HepG2 (cell line): ENCODE measurements around the gene TAAR1. TPM values are rescaled to one million over a fixed set of nuclear protein-coding genes. Genes with fewer than 3 reads are reported as not detected.

Experiments used
- ATAC-seq: fragments of 200-7000 bp; cut with Tn5 transposase; 3 replicates; pipeline ENCODE4 v1.9.1; 2020; ENCODE audit warnings: mild to moderate bottlenecking, moderate library complexity
- BruUV-seq: library from RNA; stranded (reverse); fragments of 400-500 nt; replicated peaks from 2 replicates; lab custom pipeline; 2021; lab: Mats Ljungman, UMichigan
- CTCF ChIA-PET: fragments of 300-600 bp; formaldehyde crosslinking; extraction: SDS; loops from one replicate; lab custom pipeline; 2021; ENCODE audit warnings: low total read pairs, inconsistent platforms, low intra/inter-chr PET ratio; lab: Yijun Ruan, JAX
- POLR2A ChIA-PET: fragments of 350-600 bp; sonication (Branson Sonifier 250); formaldehyde crosslinking; loops from one replicate; lab custom pipeline; 2020; ENCODE audit warnings: antibody characterized with exemption, inconsistent platforms; lab: Yijun Ruan, JAX
- DNase-seq: peaks from one replicate; pipeline ENCODE4 v3.0.0-alpha.2; 2015; ENCODE audit warnings: low spot score
- FAIRE-seq: peaks from 3 replicates; lab custom pipeline; 2011; peaks lifted over from hg19 to GRCh38; lab: Jason Lieb, UNC
- H2AFZ ChIP-seq: one replicate; pipeline ENCODE4 v1.6.1; 2011; ENCODE audit warnings: low read length, inconsistent platforms
- H3K27ac ChIP-seq: fragments of 300-600 bp; 3 replicates; pipeline ENCODE4 v1.8.0; 2011; ENCODE audit warnings: mixed run types, mild to moderate bottlenecking, mixed read lengths, low read length, inconsistent platforms; ENCODE audit not compliant: insufficient read depth; ENCODE audit errors: extremely low read length
- H3K27me3 ChIP-seq, 2 experiments: fragments of 200-600 bp in 1 of 2; 2 replicates in 1 of 2; 3 replicates in 1 of 2; pipeline versions ENCODE4 v1.6.0 to v1.8.0; 2011; ENCODE audit warnings: low read length in 2 of 2, mild to moderate bottlenecking in 2 of 2, moderate library complexity in 2 of 2, inconsistent platforms in 1 of 2; ENCODE audit not compliant: insufficient read depth in 2 of 2, control insufficient read depth in 1 of 2
- H3K36me3 ChIP-seq, 2 experiments: fragments of 200-600 bp in 1 of 2; replicated peaks in 1 of 2; 2 replicates in 1 of 2; 3 replicates in 1 of 2; pipeline versions ENCODE4 v1.5.1 to v1.8.0; 2011; ENCODE audit warnings: low read length in 2 of 2, inconsistent platforms in 1 of 2; ENCODE audit not compliant: insufficient read depth in 2 of 2, control insufficient read depth in 1 of 2
- H3K4me1 ChIP-seq: 2 replicates; pipeline ENCODE4 v1.5.1; 2012; ENCODE audit warnings: low read length, inconsistent platforms; ENCODE audit not compliant: insufficient read depth
- H3K4me2 ChIP-seq: 2 replicates; pipeline ENCODE4 v1.6.0; 2011; ENCODE audit warnings: low read depth, low read length, inconsistent platforms
- H3K4me3 ChIP-seq, 3 experiments: fragments of 200-600 bp in 1 of 3; sonication (generic), shearing (Covaris generic) in 1 of 3; replicated peaks in 1 of 3; 2 replicates each; pipeline ENCODE4 v1.5.1; 2011 to 2016; ENCODE audit warnings: low read length in 3 of 3, inconsistent platforms in 2 of 3, low read depth in 2 of 3, mild to moderate bottlenecking in 2 of 3, control low read depth in 1 of 3, mixed read lengths in 1 of 3; ENCODE audit not compliant: insufficient read depth in 1 of 3
- H3K79me2 ChIP-seq: one replicate; pipeline ENCODE4 v1.6.1; 2011; ENCODE audit warnings: low read length, inconsistent platforms; ENCODE audit not compliant: insufficient read depth
- H3K9ac ChIP-seq: 2 replicates; pipeline ENCODE4 v1.6.0; 2011; ENCODE audit warnings: mild to moderate bottlenecking, low read depth, low read length, inconsistent platforms; ENCODE audit not compliant: insufficient read depth
- H3K9me3 ChIP-seq: 2 replicates; pipeline ENCODE4 v1.5.1; 2012; ENCODE audit warnings: mild to moderate bottlenecking, low read length
- H4K20me1 ChIP-seq: 2 replicates; pipeline ENCODE4 v1.6.0; 2011; ENCODE audit warnings: inconsistent platforms, mild to moderate bottlenecking, low read length, moderate library complexity; ENCODE audit not compliant: insufficient read depth
- KDM6A ChIP-seq: IDR thresholded peaks from 2 replicates; pipeline ENCODE4 v1.6.1; 2016; ENCODE audit warnings: low read depth
- MZF1 ChIP-seq: sonication (generic); formaldehyde crosslinking; IDR thresholded peaks from 2 replicates; pipeline ENCODE4 v1.8.1; 2023; ENCODE audit warnings: mild to moderate bottlenecking, missing genetic modification reagents, borderline replicate concordance
- NKX3-1 ChIP-seq: sonication (generic); formaldehyde crosslinking; IDR thresholded peaks from 2 replicates; pipeline ENCODE4 v1.5.0; 2020; ENCODE audit warnings: missing genetic modification reagents
- ZFYVE20 ChIP-seq: sonication (generic); formaldehyde crosslinking; IDR thresholded peaks from 2 replicates; pipeline ENCODE4 v1.8.0; 2023; ENCODE audit warnings: low read depth, mild to moderate bottlenecking, moderate library complexity, missing genetic modification reagents, borderline replicate concordance
- ZNF282 ChIP-seq: fragments of 450-650 bp; IDR thresholded peaks from 2 replicates; pipeline ENCODE4 v1.6.1; 2018; ENCODE audit not compliant: partially characterized antibody
- ZNF331 ChIP-seq: sonication (generic); formaldehyde crosslinking; IDR thresholded peaks from 2 replicates; pipeline ENCODE4 v1.4.0; 2020; ENCODE audit warnings: missing genetic modification reagents
- ZNF768 ChIP-seq: sonication (generic); formaldehyde crosslinking; IDR thresholded peaks from 2 replicates; pipeline ENCODE4 v1.4.0; 2020; ENCODE audit warnings: missing genetic modification reagents
- WGBS: methylation state at CpG from one replicate; pipeline ENCODE4 v1.1.6; 2017; ENCODE audit warnings: low lambda C conversion rate; 5-methylcytosine and 5-hydroxymethylcytosine counted together
- in situ Hi-C: cut with HindIII; loops from 2 replicates; pipeline ENCODE4 v1.10.0; 2017; ENCODE audit warnings: low pct_unique_long_range_greater_than_20kb; ENCODE audit not compliant: extremely low pct_ligation_motif_present
- intact Hi-C: fragments of 100-400 bp; cut with micrococcal nuclease; formaldehyde crosslinking; loops from one replicate; pipeline ENCODE4 v1.10.0; 2022; ENCODE audit not compliant: unreplicated experiment
- polyA plus RNA-seq, 8 experiments: library from polyadenylated mRNA; depleted of rRNA in 3 of 8; stranded (reverse) in 7 of 8; unstranded in 1 of 8; fragments of >200 nt; fragmentation: Illumina TruSeq in 4 of 8; extraction: Trizol in 4 of 8; gene quantifications; 2 replicates each; pipeline versions ENCODE4 v1.2.1 to v1.2.3, GENCODE V29; 2011 to 2016; ENCODE audit warnings: low read depth in 4 of 8, missing spikeins in 1 of 8, mixed read lengths in 1 of 8; ENCODE audit not compliant: insufficient read depth in 1 of 8
- total RNA-seq, 5 experiments: library from RNA; depleted of rRNA; stranded (reverse); fragments of >200 nt; fragmentation: Illumina TruSeq; extraction: Trizol; gene quantifications; 2 replicates each; pipeline ENCODE4 v1.2.3, GENCODE V29; 2016; ENCODE audit warnings: low read depth in 1 of 5
- TF ChIP-seq, protein P1 (sequence below): sonication (generic); formaldehyde crosslinking; IDR thresholded peaks from 2 replicates; pipeline ENCODE4 v1.5.0; 2020; ENCODE audit warnings: mild to moderate bottlenecking, missing genetic modification reagents, borderline replicate concordance
- TF ChIP-seq, protein P2 (sequence below): sonication (generic); formaldehyde crosslinking; conservative IDR thresholded peaks from 2 replicates; pipeline ENCODE4 v1.8.0; 2022; ENCODE audit warnings: missing genetic modification reagents

Gene TAAR1
- total and polyA plus RNA-seq, 2 of the 13 experiments (the other 11 are each of a cell fraction or from before 2014, with no cell fraction given): not detected

DNA sequence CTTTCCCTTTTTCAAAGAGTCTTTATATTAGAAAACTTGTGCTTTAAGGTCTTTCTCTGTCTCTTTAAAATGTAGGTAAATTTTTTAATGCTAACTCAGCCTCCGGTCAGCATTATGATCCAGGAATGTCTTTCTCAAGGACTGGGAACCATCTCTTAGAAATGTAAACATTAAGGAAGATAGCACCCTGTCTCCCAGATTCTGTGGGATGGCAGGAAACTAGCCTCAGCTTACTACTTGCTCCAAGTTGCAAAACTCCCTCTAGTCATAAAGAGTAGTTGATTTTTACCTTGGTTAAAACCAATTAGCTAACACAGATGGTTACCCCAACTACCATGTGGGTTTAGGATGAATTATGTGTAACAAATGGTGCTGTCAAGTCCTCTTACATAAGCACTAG is 4.7 kb upstream of the TAAR1 start:
- Histone ChIP-seq H3K27ac (no peak overlapping the region), H3K4me2 (no peak overlapping the region), H3K27me3 (no peaks in the 10 kb centered on the region; a peak in 1 of 5 replicates), H3K4me3 (no peak overlapping the region), H3K79me2 (no peaks in the 10 kb centered on the region), H3K9ac (no peak overlapping the region), H4K20me1 (no peaks in the 10 kb centered on the region), H3K9me3 (no peaks in the 10 kb centered on the region), H3K36me3 (no peaks in the 10 kb centered on the region), H2AFZ (no peak overlapping the region), H3K4me1 (no peaks in the 10 kb centered on the region)
- DNase-seq (no peak), FAIRE-seq (no peak), ATAC-seq (no peak)
- intact Hi-C loops (no loop called here), in situ Hi-C loops (no loop called here)
- ChIA-PET CTCF (no interaction called here), POLR2A (no interaction called here)
- TF ChIP-seq ZNF331 (CRISPR knock-in tag) (no peak), ZNF282 (no peak), ZFYVE20 (no peak), NKX3-1 (CRISPR knock-in tag) (no peak), KDM6A (no peak), MZF1 (CRISPR knock-in tag) (no peak), ZNF768 (CRISPR knock-in tag) (no peak)
- TF ChIP-seq, protein P1, sequence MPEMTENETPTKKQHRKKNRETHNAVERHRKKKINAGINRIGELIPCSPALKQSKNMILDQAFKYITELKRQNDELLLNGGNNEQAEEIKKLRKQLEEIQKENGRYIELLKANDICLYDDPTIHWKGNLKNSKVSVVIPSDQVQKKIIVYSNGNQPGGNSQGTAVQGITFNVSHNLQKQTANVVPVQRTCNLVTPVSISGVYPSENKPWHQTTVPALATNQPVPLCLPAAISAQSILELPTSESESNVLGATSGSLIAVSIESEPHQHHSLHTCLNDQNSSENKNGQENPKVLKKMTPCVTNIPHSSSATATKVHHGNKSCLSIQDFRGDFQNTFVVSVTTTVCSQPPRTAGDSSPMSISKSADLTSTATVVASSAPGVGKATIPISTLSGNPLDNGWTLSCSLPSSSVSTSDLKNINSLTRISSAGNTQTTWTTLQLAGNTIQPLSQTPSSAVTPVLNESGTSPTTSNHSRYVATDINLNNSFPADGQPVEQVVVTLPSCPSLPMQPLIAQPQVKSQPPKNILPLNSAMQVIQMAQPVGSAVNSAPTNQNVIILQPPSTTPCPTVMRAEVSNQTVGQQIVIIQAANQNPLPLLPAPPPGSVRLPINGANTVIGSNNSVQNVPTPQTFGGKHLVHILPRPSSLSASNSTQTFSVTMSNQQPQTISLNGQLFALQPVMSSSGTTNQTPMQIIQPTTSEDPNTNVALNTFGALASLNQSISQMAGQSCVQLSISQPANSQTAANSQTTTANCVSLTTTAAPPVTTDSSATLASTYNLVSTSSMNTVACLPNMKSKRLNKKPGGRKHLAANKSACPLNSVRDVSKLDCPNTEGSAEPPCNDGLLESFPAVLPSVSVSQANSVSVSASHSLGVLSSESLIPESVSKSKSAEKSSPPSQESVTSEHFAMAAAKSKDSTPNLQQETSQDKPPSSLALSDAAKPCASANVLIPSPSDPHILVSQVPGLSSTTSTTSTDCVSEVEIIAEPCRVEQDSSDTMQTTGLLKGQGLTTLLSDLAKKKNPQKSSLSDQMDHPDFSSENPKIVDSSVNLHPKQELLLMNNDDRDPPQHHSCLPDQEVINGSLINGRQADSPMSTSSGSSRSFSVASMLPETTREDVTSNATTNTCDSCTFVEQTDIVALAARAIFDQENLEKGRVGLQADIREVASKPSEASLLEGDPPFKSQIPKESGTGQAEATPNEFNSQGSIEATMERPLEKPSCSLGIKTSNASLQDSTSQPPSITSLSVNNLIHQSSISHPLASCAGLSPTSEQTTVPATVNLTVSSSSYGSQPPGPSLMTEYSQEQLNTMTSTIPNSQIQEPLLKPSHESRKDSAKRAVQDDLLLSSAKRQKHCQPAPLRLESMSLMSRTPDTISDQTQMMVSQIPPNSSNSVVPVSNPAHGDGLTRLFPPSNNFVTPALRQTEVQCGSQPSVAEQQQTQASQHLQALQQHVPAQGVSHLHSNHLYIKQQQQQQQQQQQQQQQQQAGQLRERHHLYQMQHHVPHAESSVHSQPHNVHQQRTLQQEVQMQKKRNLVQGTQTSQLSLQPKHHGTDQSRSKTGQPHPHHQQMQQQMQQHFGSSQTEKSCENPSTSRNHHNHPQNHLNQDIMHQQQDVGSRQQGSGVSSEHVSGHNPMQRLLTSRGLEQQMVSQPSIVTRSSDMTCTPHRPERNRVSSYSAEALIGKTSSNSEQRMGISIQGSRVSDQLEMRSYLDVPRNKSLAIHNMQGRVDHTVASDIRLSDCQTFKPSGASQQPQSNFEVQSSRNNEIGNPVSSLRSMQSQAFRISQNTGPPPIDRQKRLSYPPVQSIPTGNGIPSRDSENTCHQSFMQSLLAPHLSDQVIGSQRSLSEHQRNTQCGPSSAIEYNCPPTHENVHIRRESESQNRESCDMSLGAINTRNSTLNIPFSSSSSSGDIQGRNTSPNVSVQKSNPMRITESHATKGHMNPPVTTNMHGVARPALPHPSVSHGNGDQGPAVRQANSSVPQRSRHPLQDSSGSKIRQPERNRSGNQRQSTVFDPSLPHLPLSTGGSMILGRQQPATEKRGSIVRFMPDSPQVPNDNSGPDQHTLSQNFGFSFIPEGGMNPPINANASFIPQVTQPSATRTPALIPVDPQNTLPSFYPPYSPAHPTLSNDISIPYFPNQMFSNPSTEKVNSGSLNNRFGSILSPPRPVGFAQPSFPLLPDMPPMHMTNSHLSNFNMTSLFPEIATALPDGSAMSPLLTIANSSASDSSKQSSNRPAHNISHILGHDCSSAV (CRISPR knock-in tag): no peak
- TF ChIP-seq, protein P2, sequence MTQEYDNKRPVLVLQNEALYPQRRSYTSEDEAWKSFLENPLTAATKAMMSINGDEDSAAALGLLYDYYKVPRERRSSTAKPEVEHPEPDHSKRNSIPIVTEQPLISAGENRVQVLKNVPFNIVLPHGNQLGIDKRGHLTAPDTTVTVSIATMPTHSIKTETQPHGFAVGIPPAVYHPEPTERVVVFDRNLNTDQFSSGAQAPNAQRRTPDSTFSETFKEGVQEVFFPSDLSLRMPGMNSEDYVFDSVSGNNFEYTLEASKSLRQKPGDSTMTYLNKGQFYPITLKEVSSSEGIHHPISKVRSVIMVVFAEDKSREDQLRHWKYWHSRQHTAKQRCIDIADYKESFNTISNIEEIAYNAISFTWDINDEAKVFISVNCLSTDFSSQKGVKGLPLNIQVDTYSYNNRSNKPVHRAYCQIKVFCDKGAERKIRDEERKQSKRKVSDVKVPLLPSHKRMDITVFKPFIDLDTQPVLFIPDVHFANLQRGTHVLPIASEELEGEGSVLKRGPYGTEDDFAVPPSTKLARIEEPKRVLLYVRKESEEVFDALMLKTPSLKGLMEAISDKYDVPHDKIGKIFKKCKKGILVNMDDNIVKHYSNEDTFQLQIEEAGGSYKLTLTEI (CRISPR knock-in tag): no peak
- BruUV-seq: no TSS peak
- WGBS: 24% methylated on average over 1 of the region's 1 CpG
